Fibroblast of skin of left quadriceps (primary cell): ENCODE results near the gene SLC17A9.
"Not testable (repeated sequence)": the region's sequence is repeated elsewhere in the genome, so short reads cannot be mapped to it uniquely, and the experiment has no call there.

ENCODE experiments used
- DNase-seq, 2 experiments: peaks; one replicate each; pipeline ENCODE4 v3.0.0-alpha.2; 2013; ENCODE audit warnings: low read depth in 2 of 2

SLC17A9 gene

GRCh38 chr20:62956387-62957135 lies 4.1 kb downstream of the SLC17A9 start:
- DNase-seq: no peak

DNA sequence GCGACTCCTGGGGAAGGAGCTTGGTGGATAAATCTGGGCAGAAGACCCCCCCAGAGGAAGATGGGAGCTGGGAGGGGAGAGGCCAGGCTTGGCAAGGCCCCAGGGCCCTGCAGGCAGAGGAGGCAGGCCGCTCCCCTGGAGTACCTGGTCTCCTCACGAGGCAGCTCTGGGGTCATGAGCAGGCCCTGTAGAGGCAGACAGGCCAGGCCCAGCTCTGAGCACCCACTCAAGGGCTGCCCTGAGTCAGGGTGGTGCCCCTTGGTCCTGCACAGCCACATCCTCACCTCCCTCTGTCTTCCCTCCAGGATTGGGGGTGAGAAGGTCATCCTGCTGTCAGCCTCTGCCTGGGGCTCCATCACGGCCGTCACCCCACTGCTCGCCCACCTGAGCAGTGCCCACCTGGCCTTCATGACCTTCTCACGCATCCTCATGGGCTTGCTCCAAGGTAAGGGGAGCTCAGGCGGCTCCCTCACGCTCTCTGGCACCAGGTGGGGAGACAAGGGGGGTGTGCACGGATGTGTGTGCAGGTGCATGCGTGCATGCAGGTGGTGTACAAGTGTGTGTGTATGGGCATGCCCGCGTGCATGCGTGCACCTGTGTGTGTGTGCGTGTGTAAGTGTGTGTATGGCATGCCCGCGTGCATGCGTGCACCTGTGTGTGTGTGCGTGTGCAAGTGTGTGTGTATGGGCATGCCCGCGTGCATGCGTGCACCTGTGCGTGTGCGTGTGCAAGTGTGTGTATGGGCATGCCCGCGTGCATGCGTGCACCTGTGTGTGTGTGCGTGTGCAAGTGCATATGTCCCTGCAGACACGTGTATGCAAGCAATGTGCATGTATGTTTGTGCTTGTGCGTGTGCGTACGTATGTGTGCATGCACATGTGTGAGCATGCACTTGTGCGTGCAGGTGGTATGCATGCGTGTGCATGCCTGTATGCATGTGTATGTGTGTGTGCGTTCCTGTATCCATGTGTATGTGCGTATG lies 4.9 kb downstream of the SLC17A9 start:
- DNase-seq: no peak

- no peak for DNase-seq
Observed at GRCh38 chr20:62958388-62959100, 6.0 kb downstream of the SLC17A9 start.

GRCh38 chr20:62959101-62959971 lies 6.8 kb downstream of the SLC17A9 start:
- DNase-seq: no peak

DNA sequence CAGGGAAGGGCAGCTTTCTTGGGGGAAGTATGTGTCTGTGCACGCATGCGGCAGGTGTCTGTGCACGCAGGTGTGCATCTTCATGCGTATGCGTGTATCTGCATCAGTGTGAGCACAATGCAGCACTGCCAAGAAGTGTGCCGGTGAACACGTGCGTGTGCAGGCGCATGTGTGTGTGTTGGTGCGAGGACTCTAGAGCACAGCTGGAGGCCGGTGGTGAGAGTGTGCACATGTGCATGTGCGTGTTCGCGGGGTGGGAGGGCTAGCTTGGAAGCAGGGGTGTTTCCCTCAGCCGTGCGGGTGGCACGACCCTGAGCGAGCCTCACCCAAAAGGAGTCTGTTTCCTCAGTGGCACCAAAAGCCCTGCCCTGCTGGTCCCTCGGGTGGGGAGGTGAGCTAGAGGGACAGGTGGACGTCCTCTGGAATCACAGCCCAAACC lies 7.5 kb downstream of the SLC17A9 start:
- DNase-seq: no peak

GRCh38 chr20:62960446-62961309 lies 8.2 kb downstream of the SLC17A9 start:
- DNase-seq: not testable (repeated sequence)

DNA sequence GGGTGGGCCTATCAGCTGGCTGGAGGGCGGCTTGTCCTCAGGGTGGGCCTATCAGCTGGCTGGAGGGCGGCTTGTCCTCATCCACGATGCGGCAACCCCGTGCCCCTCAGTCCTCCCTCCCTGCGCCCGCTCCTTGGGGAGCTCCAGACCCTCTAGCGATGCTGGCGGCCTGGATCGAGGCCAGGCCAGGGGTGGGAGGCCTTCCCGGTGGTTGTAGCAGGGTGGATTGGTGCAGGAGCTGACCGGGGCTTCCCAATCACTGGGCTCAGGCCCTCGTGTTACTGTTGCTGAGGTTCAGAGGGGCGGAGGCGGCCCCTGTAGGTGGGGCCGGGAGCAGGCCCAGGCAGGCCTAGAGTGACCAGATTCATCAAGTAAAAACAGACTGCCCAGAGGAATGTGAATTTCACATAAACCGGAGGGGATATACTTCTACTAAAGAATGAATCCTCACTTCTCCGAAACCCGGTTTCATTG lies 8.8 kb downstream of the SLC17A9 start:
- DNase-seq: no peak

DNA sequence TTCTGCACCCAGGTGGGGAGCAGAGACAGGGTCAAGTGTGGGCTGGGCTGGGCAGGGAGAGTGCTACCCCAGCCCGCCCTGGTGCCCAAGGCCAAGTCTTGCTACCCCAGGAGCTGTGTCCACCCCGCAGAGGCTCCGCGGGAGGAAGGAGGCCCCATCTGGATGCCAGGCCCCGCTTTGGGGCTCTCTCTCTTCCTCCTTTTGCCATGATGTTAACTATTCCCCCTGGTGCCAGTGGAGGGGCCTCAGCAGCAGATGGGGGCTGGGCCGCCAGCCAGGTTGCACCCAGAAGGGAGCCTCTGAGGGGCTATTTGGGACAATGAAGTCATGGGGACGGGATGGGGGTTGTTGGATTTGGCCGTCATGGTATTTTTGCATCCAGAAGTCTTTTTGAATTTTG lies 9.3 kb downstream of the SLC17A9 start:
- DNase-seq: no peak

DNA sequence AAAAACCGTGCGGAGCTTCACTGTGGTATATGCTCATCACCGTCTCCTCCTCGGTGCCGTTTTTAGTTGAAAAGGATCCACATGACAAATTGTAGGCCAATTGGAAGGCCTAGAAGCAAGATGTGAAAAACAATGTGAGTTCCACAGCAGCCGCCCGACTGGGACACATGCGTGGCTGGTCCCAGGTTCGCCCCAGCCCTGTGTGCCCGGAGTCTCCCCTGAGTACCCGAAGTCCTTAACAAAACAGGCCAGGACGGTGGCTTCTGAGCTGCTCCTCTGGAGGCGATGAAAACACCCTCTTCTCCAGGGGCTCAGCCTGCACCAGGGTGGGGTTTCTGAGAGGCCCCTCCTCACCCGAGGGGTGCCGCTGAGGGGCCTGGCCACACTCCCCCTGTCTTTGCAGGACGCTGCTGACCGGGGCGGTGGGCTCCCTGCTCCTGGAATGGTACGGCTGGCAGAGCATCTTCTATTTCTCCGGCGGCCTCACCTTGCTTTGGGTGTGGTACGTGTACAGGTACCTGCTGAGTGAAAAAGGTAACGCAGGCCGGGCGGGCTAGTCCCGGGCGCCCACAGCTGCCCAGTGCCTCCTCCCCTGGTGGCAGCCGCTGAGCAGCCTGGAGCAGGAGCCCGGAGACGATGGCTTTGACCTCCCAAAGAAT lies 9.8 kb downstream of the SLC17A9 start:
- no peak for DNase-seq

DNA sequence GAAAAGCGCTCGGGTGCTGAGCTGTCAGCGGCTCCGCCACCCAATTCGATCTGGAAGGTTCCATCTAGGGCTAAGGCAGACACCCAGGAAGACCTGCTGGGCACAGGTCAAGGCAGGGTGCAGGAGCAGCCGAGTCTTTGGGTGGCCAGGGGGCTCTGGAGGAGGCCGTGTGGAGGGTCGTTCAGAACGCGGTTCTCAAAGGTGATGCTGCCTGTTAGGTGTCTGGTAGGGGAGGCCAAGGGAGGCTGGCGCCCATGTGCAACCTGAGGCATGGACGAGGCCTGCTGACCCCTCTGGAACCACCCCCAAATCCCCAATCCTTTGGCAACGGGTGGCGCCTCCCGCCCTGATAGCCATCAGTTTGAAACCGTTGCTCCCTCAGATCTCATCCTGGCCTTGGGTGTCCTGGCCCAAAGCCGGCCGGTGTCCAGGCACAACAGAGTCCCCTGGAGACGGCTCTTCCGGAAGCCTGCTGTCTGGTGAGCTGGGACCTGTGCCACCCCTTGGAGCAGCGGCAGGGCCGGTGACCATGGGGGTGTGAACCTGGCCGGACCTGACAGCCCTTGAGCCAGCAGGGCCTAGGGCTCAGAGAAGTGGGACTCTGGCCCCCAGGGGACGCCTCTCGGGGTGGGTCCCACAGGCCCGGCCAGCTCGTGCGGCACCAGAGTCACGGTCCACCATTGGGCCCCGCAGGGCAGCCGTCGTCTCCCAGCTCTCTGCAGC lies 10.5 kb downstream of the SLC17A9 start:
- no peak for DNase-seq

DNA sequence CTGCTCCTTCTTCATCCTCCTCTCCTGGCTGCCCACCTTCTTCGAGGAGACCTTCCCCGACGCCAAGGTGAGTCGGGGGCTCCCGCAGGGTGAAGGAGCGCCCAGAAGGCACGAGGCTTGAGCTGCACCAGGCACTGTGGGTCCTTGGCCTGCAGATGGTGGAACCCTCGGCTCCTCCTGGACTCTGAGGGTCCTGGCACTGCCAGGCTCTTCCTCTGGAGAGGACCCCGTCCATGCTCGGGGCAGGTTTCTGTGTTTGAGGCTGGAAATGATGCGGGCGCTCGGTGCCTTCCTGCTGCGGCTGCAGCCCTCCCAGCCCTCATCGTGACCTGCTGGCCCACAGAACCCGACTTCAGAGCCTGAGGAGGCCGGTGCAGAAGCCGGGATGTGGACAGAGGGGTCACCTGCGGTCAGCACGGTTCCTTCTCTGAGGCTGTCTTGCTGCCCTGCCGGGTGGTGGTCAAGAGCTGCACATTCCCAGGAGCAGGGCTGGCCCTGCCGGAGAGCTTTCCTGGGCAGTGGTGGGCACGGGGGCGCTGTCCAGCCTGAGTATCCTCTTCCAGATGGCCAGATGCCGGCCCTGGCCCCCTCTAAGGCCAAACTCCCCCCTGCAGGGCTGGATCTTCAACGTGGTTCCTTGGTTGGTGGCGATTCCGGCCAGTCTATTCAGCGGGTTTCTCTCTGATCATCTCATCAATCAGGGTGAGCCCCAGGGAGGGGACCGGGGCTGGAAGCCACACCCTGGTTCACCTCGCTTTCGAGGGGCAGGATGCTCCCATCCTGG lies 11.3 kb downstream of the SLC17A9 start:
- DNase-seq: no peak

DNA sequence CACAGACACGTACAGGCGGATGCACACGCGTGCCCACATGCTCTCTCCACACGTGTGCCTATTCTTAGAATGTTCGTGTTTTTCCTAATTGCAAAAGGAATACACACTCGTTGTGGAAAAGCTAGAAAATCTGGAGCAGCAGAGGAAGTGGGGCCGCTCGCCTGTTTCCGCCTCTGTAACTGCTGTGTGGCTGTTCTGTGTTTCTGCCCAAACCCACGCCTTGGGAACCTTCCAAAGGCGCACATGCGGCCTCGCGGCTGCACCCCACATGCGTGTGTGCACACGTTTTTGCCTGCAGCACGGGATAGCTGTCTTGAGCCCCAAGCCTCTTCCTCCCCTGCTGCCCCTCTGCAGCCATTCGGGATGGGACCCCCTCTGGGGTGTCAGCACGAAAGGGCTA lies 12.2 kb downstream of the SLC17A9 start:
- DNase-seq: no peak

DNA sequence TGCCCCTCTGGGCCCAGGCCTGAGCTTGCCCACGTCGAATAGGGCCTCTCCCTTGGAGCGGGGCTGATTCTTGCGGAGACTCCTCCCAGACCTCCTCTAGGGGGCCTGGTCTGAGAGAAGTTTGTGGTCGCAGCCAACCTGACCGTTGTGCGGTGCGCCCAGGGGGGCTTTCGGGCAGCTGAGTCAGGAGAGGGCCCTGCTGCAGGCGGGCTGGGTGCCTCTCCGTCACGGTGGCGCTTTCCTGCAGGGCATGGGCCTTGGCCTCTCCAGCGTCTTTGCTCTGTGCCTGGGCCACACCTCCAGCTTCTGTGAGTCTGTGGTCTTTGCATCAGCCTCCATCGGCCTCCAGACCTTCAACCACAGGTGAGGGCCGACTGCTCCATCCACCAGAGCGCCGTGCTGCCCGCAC lies 12.9 kb downstream of the SLC17A9 start:
- DNase-seq: no peak

GRCh38 chr20:62966212-62967148 lies 14.0 kb downstream of the SLC17A9 start:
- no peak for DNase-seq

DNA sequence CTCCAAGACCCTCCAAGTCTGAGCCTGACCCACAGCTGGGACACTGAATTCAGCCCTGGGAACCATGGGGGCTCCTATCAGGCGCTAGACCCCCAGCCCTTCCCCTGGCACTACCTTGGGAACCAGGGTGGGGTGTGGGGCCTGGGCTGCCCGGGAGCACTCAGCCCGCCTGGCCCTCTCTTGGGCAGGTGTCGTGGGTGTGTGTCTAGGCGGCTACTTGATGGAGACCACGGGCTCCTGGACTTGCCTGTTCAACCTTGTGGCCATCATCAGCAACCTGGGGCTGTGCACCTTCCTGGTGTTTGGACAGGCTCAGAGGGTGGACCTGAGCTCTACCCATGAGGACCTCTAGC lies 14.6 kb downstream of the SLC17A9 start:
- no peak for DNase-seq

- no peak for DNase-seq
Observed at GRCh38 chr20:62967628-62968351, 15.3 kb downstream of the SLC17A9 start.
